HEK293 (cell line): Measurements from ENCODE around the gene RPS14.

ENCODE experiments used
- FEZF1 ChIP-seq: fragments of 450-650 bp; formaldehyde crosslinking; IDR thresholded peaks from 2 replicates; pipeline ENCODE4 v1.5.1; 2016; ENCODE audit warnings: missing biosample characterization, missing genetic modification characterization
- GLI2 ChIP-seq: fragments of 450-650 bp; formaldehyde crosslinking; IDR thresholded peaks from 2 replicates; pipeline ENCODE4; 2017; ENCODE audit warnings: missing biosample characterization, missing genetic modification characterization, low read depth, borderline replicate concordance
- HIC1 ChIP-seq: fragments of 450-650 bp; formaldehyde crosslinking; IDR thresholded peaks from 2 replicates; pipeline ENCODE4 v1.5.1; 2016; ENCODE audit warnings: missing biosample characterization, missing genetic modification characterization
- KLF1 ChIP-seq: fragments of 450-650 bp; formaldehyde crosslinking; IDR thresholded peaks from 2 replicates; pipeline ENCODE4 v1.5.1; 2016; ENCODE audit warnings: missing biosample characterization, missing genetic modification characterization
- KLF8 ChIP-seq: fragments of 450-650 bp; formaldehyde crosslinking; IDR thresholded peaks from 2 replicates; pipeline ENCODE4 v1.5.1; 2016; ENCODE audit warnings: missing biosample characterization, missing genetic modification characterization
- KLF9 ChIP-seq: fragments of 450-650 bp; formaldehyde crosslinking; IDR thresholded peaks from 2 replicates; pipeline ENCODE4 v1.5.1; 2016; ENCODE audit warnings: missing biosample characterization, missing genetic modification characterization, low read depth
- PATZ1 ChIP-seq: fragments of 450-650 bp; formaldehyde crosslinking; IDR thresholded peaks from 2 replicates; pipeline ENCODE4 v1.5.1; 2016; ENCODE audit warnings: missing biosample characterization, missing genetic modification characterization
- PRDM10 ChIP-seq: fragments of 450-650 bp; formaldehyde crosslinking; IDR thresholded peaks from 2 replicates; pipeline ENCODE4 v1.5.1; 2016; ENCODE audit warnings: missing biosample characterization, missing genetic modification characterization
- SALL2 ChIP-seq: fragments of 450-650 bp; formaldehyde crosslinking; IDR thresholded peaks from 2 replicates; pipeline ENCODE4 v1.5.0; 2017; ENCODE audit warnings: missing biosample characterization, mild to moderate bottlenecking, missing genetic modification characterization, borderline replicate concordance
- SP3 ChIP-seq: fragments of 450-650 bp; formaldehyde crosslinking; IDR thresholded peaks from 2 replicates; pipeline ENCODE4 v1.5.1; 2016; ENCODE audit warnings: missing biosample characterization, missing genetic modification characterization
- SP7 ChIP-seq: fragments of 450-650 bp; formaldehyde crosslinking; IDR thresholded peaks from 2 replicates; pipeline ENCODE4 v1.5.1; 2016; ENCODE audit warnings: missing biosample characterization, missing genetic modification characterization
- TCF7L2 ChIP-seq: IDR thresholded peaks from 2 replicates; pipeline ENCODE4 v1.6.1; 2011; ENCODE audit warnings: low read depth, mild to moderate bottlenecking, inconsistent platforms, low read length, moderate library complexity, borderline replicate concordance
- ZBTB17 ChIP-seq: fragments of 450-650 bp; formaldehyde crosslinking; IDR thresholded peaks from 2 replicates; pipeline ENCODE4 v1.5.1; 2016; ENCODE audit warnings: missing biosample characterization, missing genetic modification characterization
- ZBTB20 ChIP-seq: fragments of 450-650 bp; formaldehyde crosslinking; IDR thresholded peaks from 2 replicates; pipeline ENCODE4 v1.5.1; 2016; ENCODE audit warnings: missing biosample characterization, missing genetic modification characterization
- ZBTB48 ChIP-seq: fragments of 450-650 bp; formaldehyde crosslinking; IDR thresholded peaks from 2 replicates; pipeline ENCODE4 v1.5.1; 2016; ENCODE audit warnings: missing biosample characterization, missing genetic modification characterization
- ZBTB8A ChIP-seq: fragments of 450-650 bp; formaldehyde crosslinking; IDR thresholded peaks from 2 replicates; pipeline ENCODE4 v1.5.1; 2016; ENCODE audit warnings: missing biosample characterization, missing genetic modification characterization
- ZEB2 ChIP-seq: fragments of 450-650 bp; formaldehyde crosslinking; IDR thresholded peaks from 2 replicates; pipeline ENCODE4 v1.5.1; 2016; ENCODE audit warnings: missing biosample characterization, missing genetic modification characterization
- ZFP69B ChIP-seq: fragments of 450-650 bp; formaldehyde crosslinking; IDR thresholded peaks from 2 replicates; pipeline ENCODE4 v1.5.1; 2016; ENCODE audit warnings: missing biosample characterization, missing genetic modification characterization
- ZNF169 ChIP-seq: fragments of 450-650 bp; formaldehyde crosslinking; IDR thresholded peaks from 2 replicates; pipeline ENCODE4 v1.5.1; 2016; ENCODE audit warnings: missing biosample characterization, missing genetic modification characterization
- ZNF2 ChIP-seq: fragments of 450-650 bp; formaldehyde crosslinking; IDR thresholded peaks from 2 replicates; pipeline ENCODE4 v1.5.1; 2016; ENCODE audit warnings: missing biosample characterization, missing genetic modification characterization
- ZNF24 ChIP-seq: fragments of 450-650 bp; formaldehyde crosslinking; IDR thresholded peaks from 2 replicates; pipeline ENCODE4 v1.5.1; 2016; ENCODE audit warnings: missing biosample characterization, missing genetic modification characterization
- ZNF311 ChIP-seq: fragments of 450-650 bp; formaldehyde crosslinking; IDR thresholded peaks from 2 replicates; pipeline ENCODE4 v1.5.1; 2017; ENCODE audit warnings: missing biosample characterization, missing genetic modification characterization, borderline replicate concordance
- ZNF335 ChIP-seq: fragments of 450-650 bp; formaldehyde crosslinking; conservative IDR thresholded peaks from 2 replicates; pipeline ENCODE4 v1.5.1; 2016; ENCODE audit warnings: missing biosample characterization, missing genetic modification characterization
- ZNF426 ChIP-seq: fragments of 450-650 bp; formaldehyde crosslinking; IDR thresholded peaks from 2 replicates; pipeline ENCODE4 v1.5.1; 2017; ENCODE audit warnings: missing biosample characterization, missing genetic modification characterization, mild to moderate bottlenecking, inconsistent platforms, moderate library complexity
- ZNF501 ChIP-seq: fragments of 450-650 bp; formaldehyde crosslinking; IDR thresholded peaks from 2 replicates; pipeline ENCODE4 v1.5.1; 2016; ENCODE audit warnings: missing biosample characterization, missing genetic modification characterization
- ZNF585B ChIP-seq: fragments of 450-650 bp; formaldehyde crosslinking; IDR thresholded peaks from 2 replicates; pipeline ENCODE4 v1.5.1; 2016; ENCODE audit warnings: missing biosample characterization, missing genetic modification characterization
- ZNF596 ChIP-seq: fragments of 450-650 bp; IDR thresholded peaks from 2 replicates; pipeline ENCODE4 v1.5.0; 2018; ENCODE audit warnings: missing biosample characterization, mild to moderate bottlenecking, missing genetic modification characterization, moderate library complexity
- ZNF600 ChIP-seq: fragments of 450-650 bp; formaldehyde crosslinking; IDR thresholded peaks from 2 replicates; pipeline ENCODE4 v1.5.1; 2016; ENCODE audit warnings: missing biosample characterization, missing genetic modification characterization
- ZNF670 ChIP-seq: fragments of 450-650 bp; formaldehyde crosslinking; IDR thresholded peaks from 2 replicates; pipeline ENCODE4 v1.5.1; 2016; ENCODE audit warnings: missing biosample characterization, missing genetic modification characterization, low read depth
- ZSCAN30 ChIP-seq: fragments of 450-650 bp; IDR thresholded peaks from 2 replicates; pipeline ENCODE4 v1.5.1; 2018; ENCODE audit warnings: missing biosample characterization, mild to moderate bottlenecking, missing genetic modification characterization, moderate library complexity
- ZXDB ChIP-seq: fragments of 450-650 bp; formaldehyde crosslinking; IDR thresholded peaks from 2 replicates; pipeline ENCODE4 v1.5.1; 2016; ENCODE audit warnings: missing biosample characterization, missing genetic modification characterization
- TF ChIP-seq, protein P1 (sequence below): fragments of 450-650 bp; formaldehyde crosslinking; optimal IDR thresholded peaks from 2 replicates; pipeline ENCODE3; 2016; ENCODE audit warnings: missing biosample characterization, mild to moderate bottlenecking, missing genetic modification characterization

Gene RPS14

GRCh38 chr5:150486402-150487198 lies 37.1 kb upstream of the RPS14 start (continued):
- TF ChIP-seq PRDM10 = peak; percentile 70; the same call in 1 of the 2 replicates
- TF ChIP-seq ZNF24 = 0 out of 2 replicates have a peak, but pooled peaks have one; percentile 51
- TF ChIP-seq ZNF169 (tag by site-specific recombination) = no peak
- 0 out of 2 replicates have a peak, but pooled peaks have one; percentile 17 for TF ChIP-seq ZNF2
- TF ChIP-seq KLF9 (tag by site-specific recombination) = peak; percentile 49
- TF ChIP-seq SP3 = peak; percentile 62
- no peak for TF ChIP-seq GLI2 (tag by site-specific recombination)
- TF ChIP-seq TCF7L2 = no peak
- TF ChIP-seq ZNF596 (tag by site-specific recombination) = 0 out of 2 replicates have a peak, but pooled peaks have one; percentile 11
- peak; percentile 42; the same call in 1 of the 2 replicates for TF ChIP-seq ZSCAN30
- TF ChIP-seq KLF8 = peak; percentile 13; the same call in 1 of the 2 replicates
- no peak for TF ChIP-seq ZNF501 (tag by site-specific recombination)
- peak; percentile 48; the same call in 1 of the 2 replicates for TF ChIP-seq ZNF600
- peak; percentile 57 for TF ChIP-seq ZBTB17 (tag by site-specific recombination)
- peak; percentile 73 for TF ChIP-seq FEZF1
- TF ChIP-seq ZNF426 (tag by site-specific recombination) = no peak
- peak; percentile 53; the same call in 1 of the 2 replicates for TF ChIP-seq ZEB2
- TF ChIP-seq ZBTB8A = peak; percentile 91
- no peak for TF ChIP-seq HIC1 (tag by site-specific recombination)
- no peak for TF ChIP-seq ZNF585B (tag by site-specific recombination)
- TF ChIP-seq ZNF311 = no peak
- TF ChIP-seq PATZ1 (tag by site-specific recombination) = peak; percentile 67
- TF ChIP-seq, protein P1, sequence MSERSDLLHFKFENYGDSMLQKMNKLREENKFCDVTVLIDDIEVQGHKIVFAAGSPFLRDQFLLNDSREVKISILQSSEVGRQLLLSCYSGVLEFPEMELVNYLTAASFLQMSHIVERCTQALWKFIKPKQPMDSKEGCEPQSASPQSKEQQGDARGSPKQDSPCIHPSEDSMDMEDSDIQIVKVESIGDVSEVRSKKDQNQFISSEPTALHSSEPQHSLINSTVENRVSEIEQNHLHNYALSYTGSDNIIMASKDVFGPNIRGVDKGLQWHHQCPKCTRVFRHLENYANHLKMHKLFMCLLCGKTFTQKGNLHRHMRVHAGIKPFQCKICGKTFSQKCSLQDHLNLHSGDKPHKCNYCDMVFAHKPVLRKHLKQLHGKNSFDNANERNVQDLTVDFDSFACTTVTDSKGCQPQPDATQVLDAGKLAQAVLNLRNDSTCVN (tag by site-specific recombination) = peak; percentile 16
- no peak; the same call in none of the 2 replicates for TF ChIP-seq KLF1 (tag by site-specific recombination)
- TF ChIP-seq ZBTB48 = peak; percentile 57; the same call in 1 of the 2 replicates
- peak; percentile 25; the same call in 1 of the 2 replicates for TF ChIP-seq ZXDB (tag by site-specific recombination)
- peak; percentile 64; the same call in 1 of the 2 replicates for TF ChIP-seq ZBTB20
- 0 out of 2 replicates have a peak, but pooled peaks have one; percentile 25 for TF ChIP-seq SP7
- no peak for TF ChIP-seq ZNF670 (tag by site-specific recombination)
- TF ChIP-seq SALL2 (tag by site-specific recombination) = no peak
- no peak for TF ChIP-seq ZFP69B (tag by site-specific recombination)
- peak; percentile 43 for TF ChIP-seq ZNF335 (tag by site-specific recombination)
